Upper lobe of right lung (tissue), 1 donor: ENCODE data around the gene EPB41L2. TPM values are rescaled to one million over a fixed set of nuclear protein-coding genes. Genes with fewer than 3 reads are reported as not detected.

ENCODE experiments used
- ATAC-seq: fragments of 200-7000 bp; cut with Tn5 transposase; one replicate; pipeline ENCODE4 v1.9.1; 2020; ENCODE audit warnings: mild to moderate bottlenecking, moderate library complexity
- DNase-seq: peaks from one replicate; pipeline ENCODE4 v3.0.0-alpha.2; 2020
- H3K27ac ChIP-seq: fragments of 200-600 bp; one replicate; pipeline ENCODE4 v1.8.0; 2022
- H3K27me3 ChIP-seq: fragments of 200-600 bp; one replicate; pipeline ENCODE4 v1.8.0; 2022; ENCODE audit warnings: mild to moderate bottlenecking
- H3K36me3 ChIP-seq: fragments of 200-600 bp; one replicate; pipeline ENCODE4 v1.8.0; 2022
- H3K4me1 ChIP-seq: fragments of 200-600 bp; one replicate; pipeline ENCODE4 v1.8.0; 2022
- H3K4me3 ChIP-seq: fragments of 200-600 bp; one replicate; pipeline ENCODE4 v1.8.0; 2022; ENCODE audit warnings: mild to moderate bottlenecking
- H3K9me3 ChIP-seq: fragments of 200-600 bp; one replicate; pipeline ENCODE4 v1.8.0; 2022
- intact Hi-C: fragments of 100-400 bp; cut with DNase I; formaldehyde crosslinking; loops from one replicate; pipeline ENCODE4 v1.11.0; 2022
- total RNA-seq: library from RNA; stranded (reverse); fragmentation: NEBNext Ultra II Directional; extraction: Animal tissue kit (Norgen Biotek cat#: 25700); gene quantifications from one replicate; pipeline ENCODE4 v1.2.1, GENCODE V29; 2021
- TF ChIP-seq, protein P1 (sequence below): fragments of 200-600 bp; IDR thresholded peaks from one replicate; pipeline ENCODE4 v1.8.0; 2022; ENCODE audit warnings: antibody characterized with exemption
- donor health status: DM: no; HTN: yes; CAD: no; lungs with severe emphysema.

The EPB41L2 gene
- total RNA-seq, 1 donor from 2014 or later, result 174 TPM

DNA sequence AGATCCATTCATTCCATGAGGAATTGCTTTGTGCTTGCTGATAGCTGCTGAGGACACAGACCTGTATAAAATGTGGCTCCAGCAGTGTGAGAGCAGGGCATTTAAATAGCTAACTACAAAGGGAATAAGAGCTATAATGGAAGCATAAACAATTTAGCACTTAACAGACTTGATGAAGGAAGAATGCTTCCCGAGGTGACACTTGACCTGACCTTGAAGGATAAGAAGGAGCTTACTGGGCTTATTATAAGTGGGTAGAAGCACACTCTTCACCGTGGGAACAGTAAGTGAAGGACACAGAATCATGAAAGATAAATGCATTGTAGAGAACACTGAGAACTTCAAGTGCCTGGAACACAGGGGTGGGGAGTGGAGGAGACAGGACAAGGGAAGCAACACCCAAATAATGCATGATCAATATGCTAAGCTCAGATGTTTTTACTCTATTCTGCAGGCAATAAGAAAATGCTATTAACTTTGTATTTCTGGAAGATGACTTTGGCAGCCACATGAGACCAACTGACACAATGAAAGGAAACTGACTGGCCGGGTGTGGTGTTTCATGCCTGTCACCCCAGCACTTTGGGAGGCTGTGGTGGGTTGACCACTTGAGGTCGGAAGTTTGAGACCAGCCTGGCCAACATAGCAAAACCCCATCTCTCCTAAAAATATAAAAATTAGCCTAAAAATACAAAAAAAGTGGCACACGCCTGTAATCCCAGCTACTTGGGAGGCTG is 84.2 kb downstream of the EPB41L2 start:
- Histone ChIP-seq H3K36me3 (no peaks in the 10 kb centered on the region), H3K4me3 (no peak overlapping the region), H3K4me1 (peaks cover 11% of the 10 kb centered on the region), H3K9me3 (no peaks in the 10 kb centered on the region), H3K27me3 (no peaks in the 10 kb centered on the region), H3K27ac (no peak overlapping the region)
- peak; percentile 44 for ATAC-seq
- TF ChIP-seq, protein P1, sequence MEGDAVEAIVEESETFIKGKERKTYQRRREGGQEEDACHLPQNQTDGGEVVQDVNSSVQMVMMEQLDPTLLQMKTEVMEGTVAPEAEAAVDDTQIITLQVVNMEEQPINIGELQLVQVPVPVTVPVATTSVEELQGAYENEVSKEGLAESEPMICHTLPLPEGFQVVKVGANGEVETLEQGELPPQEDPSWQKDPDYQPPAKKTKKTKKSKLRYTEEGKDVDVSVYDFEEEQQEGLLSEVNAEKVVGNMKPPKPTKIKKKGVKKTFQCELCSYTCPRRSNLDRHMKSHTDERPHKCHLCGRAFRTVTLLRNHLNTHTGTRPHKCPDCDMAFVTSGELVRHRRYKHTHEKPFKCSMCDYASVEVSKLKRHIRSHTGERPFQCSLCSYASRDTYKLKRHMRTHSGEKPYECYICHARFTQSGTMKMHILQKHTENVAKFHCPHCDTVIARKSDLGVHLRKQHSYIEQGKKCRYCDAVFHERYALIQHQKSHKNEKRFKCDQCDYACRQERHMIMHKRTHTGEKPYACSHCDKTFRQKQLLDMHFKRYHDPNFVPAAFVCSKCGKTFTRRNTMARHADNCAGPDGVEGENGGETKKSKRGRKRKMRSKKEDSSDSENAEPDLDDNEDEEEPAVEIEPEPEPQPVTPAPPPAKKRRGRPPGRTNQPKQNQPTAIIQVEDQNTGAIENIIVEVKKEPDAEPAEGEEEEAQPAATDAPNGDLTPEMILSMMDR, result no peak
- intact Hi-C loops, result no loop called here
- no peak for DNase-seq

DNA sequence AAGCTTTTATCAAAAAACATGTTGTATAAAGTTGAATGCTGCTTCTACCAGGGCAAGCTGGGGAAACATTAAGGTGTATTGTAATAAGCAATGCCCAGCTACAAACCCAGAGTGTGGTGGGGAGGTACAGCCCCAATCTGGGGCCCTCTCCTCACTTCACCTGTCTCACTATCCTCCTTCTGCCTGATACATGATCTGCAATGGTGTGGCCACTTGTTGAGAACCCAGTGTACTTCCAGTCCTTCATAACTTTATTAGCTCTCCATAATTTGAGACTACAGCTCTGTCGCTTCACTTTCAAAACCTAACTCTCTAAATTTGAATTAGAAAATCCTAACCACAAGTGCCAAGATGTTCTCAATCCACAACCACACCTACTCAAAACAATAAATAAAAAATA is 84.9 kb downstream of the EPB41L2 start:
- no peaks in the 10 kb centered on the region for H3K9me3 ChIP-seq
- H3K4me3 ChIP-seq, result no peak overlapping the region
- peaks cover 11% of the 10 kb centered on the region for H3K4me1 ChIP-seq
- H3K36me3 ChIP-seq, result no peaks in the 10 kb centered on the region
- no peak overlapping the region for H3K27ac ChIP-seq
- TF ChIP-seq, protein P1, result no peak
- ATAC-seq, result no peak
- no peak for DNase-seq
- no peaks in the 10 kb centered on the region for H3K27me3 ChIP-seq
- intact Hi-C loops, result no loop called here

DNA sequence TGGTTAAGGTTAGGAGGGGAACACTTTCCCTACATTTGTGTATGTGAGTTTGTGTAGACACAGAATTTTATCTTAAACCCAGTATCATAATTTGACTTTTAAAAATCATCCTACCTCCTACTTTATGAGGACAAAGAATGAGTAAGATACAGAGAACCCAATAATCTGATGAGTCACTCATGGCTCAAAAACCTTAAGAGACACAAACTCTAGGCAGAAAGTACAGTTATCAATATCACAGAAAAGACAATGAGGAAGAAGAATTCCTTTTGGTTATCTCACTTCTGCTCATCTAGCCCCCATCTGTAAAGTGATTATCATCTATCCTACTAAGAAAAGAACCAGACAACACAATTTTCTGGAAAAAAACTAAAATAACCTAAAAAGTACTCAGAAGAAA is 87.7 kb downstream of the EPB41L2 start:
- intact Hi-C loops, result no loop called here
- H3K4me3 ChIP-seq, result no peak overlapping the region
- no peaks in the 10 kb centered on the region for H3K9me3 ChIP-seq
- DNase-seq (no peak), ATAC-seq (no peak)
- H3K36me3 ChIP-seq, result no peaks in the 10 kb centered on the region
- no peaks in the 10 kb centered on the region for H3K27me3 ChIP-seq
- peaks cover 2% of the 10 kb centered on the region for H3K4me1 ChIP-seq
- TF ChIP-seq, protein P1, result no peak
- H3K27ac ChIP-seq, result no peak overlapping the region

DNA sequence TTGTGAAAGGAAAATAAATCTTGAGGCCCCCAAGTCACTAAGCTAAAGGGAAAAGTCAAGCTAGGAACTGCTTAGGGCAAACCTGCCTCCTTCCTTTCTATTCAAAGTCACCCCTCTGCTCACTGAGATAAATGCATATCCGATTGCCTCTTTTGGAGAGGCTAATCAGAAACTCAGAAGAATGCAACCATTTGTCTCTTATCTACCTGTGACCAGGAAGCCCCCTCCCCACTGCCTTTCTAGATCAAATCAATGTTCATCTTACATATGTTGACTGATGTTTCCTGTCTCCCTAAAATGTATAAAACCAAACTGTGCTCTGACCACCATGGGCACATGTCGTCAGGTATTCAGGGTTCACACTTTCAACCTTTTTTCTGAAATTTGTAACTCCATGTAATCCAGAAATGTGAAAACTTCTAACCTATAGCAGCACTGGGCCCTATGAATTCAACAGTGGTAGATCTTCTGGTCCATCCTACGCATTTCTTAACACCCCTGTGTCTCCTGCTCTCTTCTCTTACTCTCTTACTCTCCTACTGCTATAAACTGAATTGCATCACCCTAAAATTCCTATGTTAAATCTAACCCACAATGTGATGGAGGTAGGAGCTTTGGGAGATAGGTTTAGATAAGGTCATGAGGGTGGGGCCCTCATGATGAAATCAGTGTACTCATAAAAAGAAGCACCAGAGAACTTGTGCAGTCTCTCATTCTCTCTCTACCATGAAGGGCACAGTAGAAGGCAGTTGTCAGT is 89.3 kb downstream of the EPB41L2 start:
- no peak overlapping the region for H3K27ac ChIP-seq
- ATAC-seq (no peak), DNase-seq (no peak)
- peaks cover 6% of the 10 kb centered on the region for H3K4me1 ChIP-seq
- H3K27me3 ChIP-seq, result no peaks in the 10 kb centered on the region
- no peaks in the 10 kb centered on the region for H3K9me3 ChIP-seq
- no peak overlapping the region for H3K4me3 ChIP-seq
- TF ChIP-seq, protein P1, result no peak
- H3K36me3 ChIP-seq, result no peaks in the 10 kb centered on the region
- intact Hi-C loops, result no loop called here

DNA sequence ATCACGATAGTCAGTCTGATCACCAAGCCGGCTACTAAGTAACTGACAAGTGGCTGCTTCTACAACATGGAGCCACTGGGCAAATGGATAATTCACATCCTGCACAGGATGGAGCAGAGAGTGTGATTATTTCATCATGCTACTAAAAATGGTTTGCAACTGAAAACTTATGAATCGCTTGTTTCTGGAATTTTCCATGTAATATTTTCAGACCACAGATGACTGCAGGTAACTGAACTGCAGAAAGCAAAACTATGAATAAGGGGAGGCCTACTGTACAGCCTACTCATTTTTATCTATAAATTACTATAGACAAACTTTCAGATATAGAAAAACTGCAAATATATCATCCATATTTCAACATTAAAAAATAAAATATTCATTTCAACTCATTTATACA is 91.5 kb downstream of the EPB41L2 start:
- Histone ChIP-seq H3K27ac (no peak overlapping the region), H3K27me3 (no peaks in the 10 kb centered on the region), H3K4me1 (peaks cover 14% of the 10 kb centered on the region), H3K4me3 (no peak overlapping the region), H3K36me3 (no peaks in the 10 kb centered on the region), H3K9me3 (no peaks in the 10 kb centered on the region)
- TF ChIP-seq, protein P1, result no peak
- DNase-seq (no peak), ATAC-seq (no peak)
- intact Hi-C loops, result no loop called here
